Measurements from ENCODE around the gene ITPKB.

DNA sequence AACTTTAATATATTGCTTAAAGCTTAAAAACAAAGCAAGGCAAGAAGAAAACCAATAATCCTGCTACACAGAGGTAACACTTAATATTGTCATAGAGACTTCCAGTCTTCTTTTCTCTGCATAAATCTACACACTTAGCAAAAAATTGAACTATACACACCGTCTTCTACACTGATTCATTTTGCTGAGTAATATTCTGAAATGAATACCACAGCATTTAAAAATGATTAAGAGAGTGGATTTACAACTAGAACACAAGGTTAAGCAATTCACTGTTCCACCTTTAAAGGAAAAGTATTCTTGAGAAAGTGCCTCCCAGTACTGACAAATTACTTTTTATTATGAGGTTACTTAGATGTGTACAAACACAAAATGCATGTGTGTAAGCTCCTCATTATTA is 22.2 kb upstream of the ITPKB start:
- TF ChIP-seq EZH2 (IDR thresholded peaks at IDR 0.05; ENCODE audit: low read depth, unreplicated experiment) = no peak
- TF ChIP-seq, protein P1, sequence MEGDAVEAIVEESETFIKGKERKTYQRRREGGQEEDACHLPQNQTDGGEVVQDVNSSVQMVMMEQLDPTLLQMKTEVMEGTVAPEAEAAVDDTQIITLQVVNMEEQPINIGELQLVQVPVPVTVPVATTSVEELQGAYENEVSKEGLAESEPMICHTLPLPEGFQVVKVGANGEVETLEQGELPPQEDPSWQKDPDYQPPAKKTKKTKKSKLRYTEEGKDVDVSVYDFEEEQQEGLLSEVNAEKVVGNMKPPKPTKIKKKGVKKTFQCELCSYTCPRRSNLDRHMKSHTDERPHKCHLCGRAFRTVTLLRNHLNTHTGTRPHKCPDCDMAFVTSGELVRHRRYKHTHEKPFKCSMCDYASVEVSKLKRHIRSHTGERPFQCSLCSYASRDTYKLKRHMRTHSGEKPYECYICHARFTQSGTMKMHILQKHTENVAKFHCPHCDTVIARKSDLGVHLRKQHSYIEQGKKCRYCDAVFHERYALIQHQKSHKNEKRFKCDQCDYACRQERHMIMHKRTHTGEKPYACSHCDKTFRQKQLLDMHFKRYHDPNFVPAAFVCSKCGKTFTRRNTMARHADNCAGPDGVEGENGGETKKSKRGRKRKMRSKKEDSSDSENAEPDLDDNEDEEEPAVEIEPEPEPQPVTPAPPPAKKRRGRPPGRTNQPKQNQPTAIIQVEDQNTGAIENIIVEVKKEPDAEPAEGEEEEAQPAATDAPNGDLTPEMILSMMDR (conservative IDR thresholded peaks at IDR 0.05; ENCODE audit: low read depth in 2 of 2) = no peak
- no peak for TF ChIP-seq POLR2AphosphoS5 (IDR thresholded peaks at IDR 0.05; ENCODE audit: low read depth)
- TF ChIP-seq, protein P2, sequence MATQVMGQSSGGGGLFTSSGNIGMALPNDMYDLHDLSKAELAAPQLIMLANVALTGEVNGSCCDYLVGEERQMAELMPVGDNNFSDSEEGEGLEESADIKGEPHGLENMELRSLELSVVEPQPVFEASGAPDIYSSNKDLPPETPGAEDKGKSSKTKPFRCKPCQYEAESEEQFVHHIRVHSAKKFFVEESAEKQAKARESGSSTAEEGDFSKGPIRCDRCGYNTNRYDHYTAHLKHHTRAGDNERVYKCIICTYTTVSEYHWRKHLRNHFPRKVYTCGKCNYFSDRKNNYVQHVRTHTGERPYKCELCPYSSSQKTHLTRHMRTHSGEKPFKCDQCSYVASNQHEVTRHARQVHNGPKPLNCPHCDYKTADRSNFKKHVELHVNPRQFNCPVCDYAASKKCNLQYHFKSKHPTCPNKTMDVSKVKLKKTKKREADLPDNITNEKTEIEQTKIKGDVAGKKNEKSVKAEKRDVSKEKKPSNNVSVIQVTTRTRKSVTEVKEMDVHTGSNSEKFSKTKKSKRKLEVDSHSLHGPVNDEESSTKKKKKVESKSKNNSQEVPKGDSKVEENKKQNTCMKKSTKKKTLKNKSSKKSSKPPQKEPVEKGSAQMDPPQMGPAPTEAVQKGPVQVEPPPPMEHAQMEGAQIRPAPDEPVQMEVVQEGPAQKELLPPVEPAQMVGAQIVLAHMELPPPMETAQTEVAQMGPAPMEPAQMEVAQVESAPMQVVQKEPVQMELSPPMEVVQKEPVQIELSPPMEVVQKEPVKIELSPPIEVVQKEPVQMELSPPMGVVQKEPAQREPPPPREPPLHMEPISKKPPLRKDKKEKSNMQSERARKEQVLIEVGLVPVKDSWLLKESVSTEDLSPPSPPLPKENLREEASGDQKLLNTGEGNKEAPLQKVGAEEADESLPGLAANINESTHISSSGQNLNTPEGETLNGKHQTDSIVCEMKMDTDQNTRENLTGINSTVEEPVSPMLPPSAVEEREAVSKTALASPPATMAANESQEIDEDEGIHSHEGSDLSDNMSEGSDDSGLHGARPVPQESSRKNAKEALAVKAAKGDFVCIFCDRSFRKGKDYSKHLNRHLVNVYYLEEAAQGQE (IDR thresholded peaks at IDR 0.05; ENCODE audit: unreplicated experiment) = no peak
- TF ChIP-seq, protein P3, sequence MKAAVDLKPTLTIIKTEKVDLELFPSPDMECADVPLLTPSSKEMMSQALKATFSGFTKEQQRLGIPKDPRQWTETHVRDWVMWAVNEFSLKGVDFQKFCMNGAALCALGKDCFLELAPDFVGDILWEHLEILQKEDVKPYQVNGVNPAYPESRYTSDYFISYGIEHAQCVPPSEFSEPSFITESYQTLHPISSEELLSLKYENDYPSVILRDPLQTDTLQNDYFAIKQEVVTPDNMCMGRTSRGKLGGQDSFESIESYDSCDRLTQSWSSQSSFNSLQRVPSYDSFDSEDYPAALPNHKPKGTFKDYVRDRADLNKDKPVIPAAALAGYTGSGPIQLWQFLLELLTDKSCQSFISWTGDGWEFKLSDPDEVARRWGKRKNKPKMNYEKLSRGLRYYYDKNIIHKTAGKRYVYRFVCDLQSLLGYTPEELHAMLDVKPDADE (IDR thresholded peaks at IDR 0.05) = no peak
- TF ChIP-seq EZH2phosphoT487 (IDR thresholded peaks at IDR 0.05; ENCODE audit: unreplicated experiment) = no peak
- TF ChIP-seq CREB1 (CRISPR knock-in tag; IDR thresholded peaks at IDR 0.05; ENCODE audit: low read depth) = no peak
- no peak for TF ChIP-seq JUNB (IDR thresholded peaks at IDR 0.05; ENCODE audit: unreplicated experiment)
- no peak for TF ChIP-seq STAT1 (IDR thresholded peaks at IDR 0.05; ENCODE audit: unreplicated experiment)

All from GM23338 (cell line).